ENCODE results near the gene NMRK1. TPM values are rescaled to one million over a fixed set of nuclear protein-coding genes. Genes with fewer than 3 reads are reported as not detected.

NMRK1 gene
- total and polyA plus RNA-seq, 2 of the 13 experiments (the other 11 are each of a cell fraction or from before 2014, with no cell fraction given): 9.1 to 12.9 TPM

DNA sequence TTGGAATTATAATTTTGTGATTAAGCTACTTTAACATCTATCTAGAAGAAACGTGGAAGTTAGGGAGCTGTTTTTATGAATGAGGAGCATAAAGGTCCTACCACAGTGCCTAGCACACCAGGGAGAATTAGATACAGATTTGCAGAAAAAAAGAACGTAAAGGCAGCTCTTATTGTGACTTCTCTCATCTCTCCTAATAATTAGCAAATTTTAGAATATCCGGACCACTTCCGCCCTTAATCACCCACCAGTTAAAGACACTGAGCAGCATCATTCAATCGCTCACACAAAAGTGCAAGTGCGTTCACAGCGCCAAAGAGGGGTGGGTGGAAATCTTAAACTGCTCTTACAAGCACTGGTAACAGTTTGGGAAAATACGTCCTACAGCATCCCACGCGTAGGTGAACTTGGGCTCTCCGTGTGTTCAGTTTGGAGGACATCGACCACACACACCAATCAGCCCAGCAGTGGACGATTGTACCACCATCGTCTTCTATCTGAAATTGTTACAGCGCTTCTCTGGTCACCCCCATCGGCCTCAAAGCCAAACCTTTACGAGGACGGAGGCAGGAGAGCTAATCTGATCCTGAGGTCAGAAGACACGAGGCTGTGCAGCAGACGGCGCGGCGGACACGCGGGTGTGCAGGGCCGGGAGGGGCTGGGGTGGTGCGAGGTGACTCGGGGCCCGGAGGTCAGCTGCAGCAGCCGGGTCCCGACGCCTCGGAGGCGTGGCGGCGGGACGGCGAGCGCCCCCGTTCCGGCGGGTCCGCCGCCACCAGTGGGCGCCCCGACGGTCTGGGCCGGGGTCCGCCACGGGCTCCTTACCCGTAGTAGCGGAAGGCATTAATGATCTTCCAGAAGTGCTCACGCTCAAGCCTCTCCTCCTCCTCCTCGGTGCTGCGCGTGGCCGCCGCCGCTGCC, 60.5 kb downstream of the NMRK1 start (continued):
- TF ChIP-seq, protein P1, sequence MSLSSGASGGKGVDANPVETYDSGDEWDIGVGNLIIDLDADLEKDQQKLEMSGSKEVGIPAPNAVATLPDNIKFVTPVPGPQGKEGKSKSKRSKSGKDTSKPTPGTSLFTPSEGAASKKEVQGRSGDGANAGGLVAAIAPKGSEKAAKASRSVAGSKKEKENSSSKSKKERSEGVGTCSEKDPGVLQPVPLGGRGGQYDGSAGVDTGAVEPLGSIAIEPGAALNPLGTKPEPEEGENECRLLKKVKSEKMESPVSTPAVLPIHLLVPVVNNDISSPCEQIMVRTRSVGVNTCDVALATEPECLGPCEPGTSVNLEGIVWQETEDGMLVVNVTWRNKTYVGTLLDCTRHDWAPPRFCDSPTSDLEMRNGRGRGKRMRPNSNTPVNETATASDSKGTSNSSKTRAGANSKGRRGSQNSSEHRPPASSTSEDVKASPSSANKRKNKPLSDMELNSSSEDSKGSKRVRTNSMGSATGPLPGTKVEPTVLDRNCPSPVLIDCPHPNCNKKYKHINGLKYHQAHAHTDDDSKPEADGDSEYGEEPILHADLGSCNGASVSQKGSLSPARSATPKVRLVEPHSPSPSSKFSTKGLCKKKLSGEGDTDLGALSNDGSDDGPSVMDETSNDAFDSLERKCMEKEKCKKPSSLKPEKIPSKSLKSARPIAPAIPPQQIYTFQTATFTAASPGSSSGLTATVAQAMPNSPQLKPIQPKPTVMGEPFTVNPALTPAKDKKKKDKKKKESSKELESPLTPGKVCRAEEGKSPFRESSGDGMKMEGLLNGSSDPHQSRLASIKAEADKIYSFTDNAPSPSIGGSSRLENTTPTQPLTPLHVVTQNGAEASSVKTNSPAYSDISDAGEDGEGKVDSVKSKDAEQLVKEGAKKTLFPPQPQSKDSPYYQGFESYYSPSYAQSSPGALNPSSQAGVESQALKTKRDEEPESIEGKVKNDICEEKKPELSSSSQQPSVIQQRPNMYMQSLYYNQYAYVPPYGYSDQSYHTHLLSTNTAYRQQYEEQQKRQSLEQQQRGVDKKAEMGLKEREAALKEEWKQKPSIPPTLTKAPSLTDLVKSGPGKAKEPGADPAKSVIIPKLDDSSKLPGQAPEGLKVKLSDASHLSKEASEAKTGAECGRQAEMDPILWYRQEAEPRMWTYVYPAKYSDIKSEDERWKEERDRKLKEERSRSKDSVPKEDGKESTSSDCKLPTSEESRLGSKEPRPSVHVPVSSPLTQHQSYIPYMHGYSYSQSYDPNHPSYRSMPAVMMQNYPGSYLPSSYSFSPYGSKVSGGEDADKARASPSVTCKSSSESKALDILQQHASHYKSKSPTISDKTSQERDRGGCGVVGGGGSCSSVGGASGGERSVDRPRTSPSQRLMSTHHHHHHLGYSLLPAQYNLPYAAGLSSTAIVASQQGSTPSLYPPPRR (CRISPR knock-in tag; IDR thresholded peaks at IDR 0.05; ENCODE audit: borderline replicate concordance): peak; percentile 47; the same call in 1 of the 2 replicates
- TF ChIP-seq ZIK1 (CRISPR knock-in tag; IDR thresholded peaks at IDR 0.05; ENCODE audit: borderline replicate concordance, low read depth): no peak
- peak; percentile 28; the same call in 1 of the 2 replicates for TF ChIP-seq ZNF598 (CRISPR knock-in tag; IDR thresholded peaks at IDR 0.05; ENCODE audit: borderline replicate concordance)
- TF ChIP-seq, protein P2, sequence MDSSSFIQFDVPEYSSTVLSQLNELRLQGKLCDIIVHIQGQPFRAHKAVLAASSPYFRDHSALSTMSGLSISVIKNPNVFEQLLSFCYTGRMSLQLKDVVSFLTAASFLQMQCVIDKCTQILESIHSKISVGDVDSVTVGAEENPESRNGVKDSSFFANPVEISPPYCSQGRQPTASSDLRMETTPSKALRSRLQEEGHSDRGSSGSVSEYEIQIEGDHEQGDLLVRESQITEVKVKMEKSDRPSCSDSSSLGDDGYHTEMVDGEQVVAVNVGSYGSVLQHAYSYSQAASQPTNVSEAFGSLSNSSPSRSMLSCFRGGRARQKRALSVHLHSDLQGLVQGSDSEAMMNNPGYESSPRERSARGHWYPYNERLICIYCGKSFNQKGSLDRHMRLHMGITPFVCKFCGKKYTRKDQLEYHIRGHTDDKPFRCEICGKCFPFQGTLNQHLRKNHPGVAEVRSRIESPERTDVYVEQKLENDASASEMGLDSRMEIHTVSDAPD (CRISPR knock-in tag; IDR thresholded peaks at IDR 0.05): 0 out of 2 replicates have a peak, but pooled peaks have one; percentile 35
- TF ChIP-seq KMT2B (CRISPR knock-in tag; IDR thresholded peaks at IDR 0.05): peak; percentile 66
- TF ChIP-seq AGO1 (IDR thresholded peaks at IDR 0.05; ENCODE audit: low read depth, low read length, poor library complexity, severe bottlenecking): no peak
- TF ChIP-seq SKI (IDR thresholded peaks at IDR 0.05; ENCODE audit: partially characterized antibody): no peak
- TF ChIP-seq, protein P3, sequence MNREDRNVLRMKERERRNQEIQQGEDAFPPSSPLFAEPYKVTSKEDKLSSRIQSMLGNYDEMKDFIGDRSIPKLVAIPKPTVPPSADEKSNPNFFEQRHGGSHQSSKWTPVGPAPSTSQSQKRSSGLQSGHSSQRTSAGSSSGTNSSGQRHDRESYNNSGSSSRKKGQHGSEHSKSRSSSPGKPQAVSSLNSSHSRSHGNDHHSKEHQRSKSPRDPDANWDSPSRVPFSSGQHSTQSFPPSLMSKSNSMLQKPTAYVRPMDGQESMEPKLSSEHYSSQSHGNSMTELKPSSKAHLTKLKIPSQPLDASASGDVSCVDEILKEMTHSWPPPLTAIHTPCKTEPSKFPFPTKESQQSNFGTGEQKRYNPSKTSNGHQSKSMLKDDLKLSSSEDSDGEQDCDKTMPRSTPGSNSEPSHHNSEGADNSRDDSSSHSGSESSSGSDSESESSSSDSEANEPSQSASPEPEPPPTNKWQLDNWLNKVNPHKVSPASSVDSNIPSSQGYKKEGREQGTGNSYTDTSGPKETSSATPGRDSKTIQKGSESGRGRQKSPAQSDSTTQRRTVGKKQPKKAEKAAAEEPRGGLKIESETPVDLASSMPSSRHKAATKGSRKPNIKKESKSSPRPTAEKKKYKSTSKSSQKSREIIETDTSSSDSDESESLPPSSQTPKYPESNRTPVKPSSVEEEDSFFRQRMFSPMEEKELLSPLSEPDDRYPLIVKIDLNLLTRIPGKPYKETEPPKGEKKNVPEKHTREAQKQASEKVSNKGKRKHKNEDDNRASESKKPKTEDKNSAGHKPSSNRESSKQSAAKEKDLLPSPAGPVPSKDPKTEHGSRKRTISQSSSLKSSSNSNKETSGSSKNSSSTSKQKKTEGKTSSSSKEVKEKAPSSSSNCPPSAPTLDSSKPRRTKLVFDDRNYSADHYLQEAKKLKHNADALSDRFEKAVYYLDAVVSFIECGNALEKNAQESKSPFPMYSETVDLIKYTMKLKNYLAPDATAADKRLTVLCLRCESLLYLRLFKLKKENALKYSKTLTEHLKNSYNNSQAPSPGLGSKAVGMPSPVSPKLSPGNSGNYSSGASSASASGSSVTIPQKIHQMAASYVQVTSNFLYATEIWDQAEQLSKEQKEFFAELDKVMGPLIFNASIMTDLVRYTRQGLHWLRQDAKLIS (CRISPR knock-in tag; IDR thresholded peaks at IDR 0.05): no peak
- peak; percentile 48; the same call in 1 of the 2 replicates for TF ChIP-seq RXRB (CRISPR knock-in tag; IDR thresholded peaks at IDR 0.05; ENCODE audit: borderline replicate concordance)
- TF ChIP-seq, protein P4, sequence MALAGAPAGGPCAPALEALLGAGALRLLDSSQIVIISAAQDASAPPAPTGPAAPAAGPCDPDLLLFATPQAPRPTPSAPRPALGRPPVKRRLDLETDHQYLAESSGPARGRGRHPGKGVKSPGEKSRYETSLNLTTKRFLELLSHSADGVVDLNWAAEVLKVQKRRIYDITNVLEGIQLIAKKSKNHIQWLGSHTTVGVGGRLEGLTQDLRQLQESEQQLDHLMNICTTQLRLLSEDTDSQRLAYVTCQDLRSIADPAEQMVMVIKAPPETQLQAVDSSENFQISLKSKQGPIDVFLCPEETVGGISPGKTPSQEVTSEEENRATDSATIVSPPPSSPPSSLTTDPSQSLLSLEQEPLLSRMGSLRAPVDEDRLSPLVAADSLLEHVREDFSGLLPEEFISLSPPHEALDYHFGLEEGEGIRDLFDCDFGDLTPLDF (CRISPR knock-in tag; IDR thresholded peaks at IDR 0.05): no peak
- TF ChIP-seq ZNF136 (CRISPR knock-in tag; IDR thresholded peaks at IDR 0.05; ENCODE audit: low read depth): 0 out of 2 replicates have a peak, but pooled peaks have one; percentile 71
- no peak for TF ChIP-seq DNMT1 (CRISPR knock-in tag; IDR thresholded peaks at IDR 0.05)
- no peak for TF ChIP-seq ZNF567 (CRISPR knock-in tag; IDR thresholded peaks at IDR 0.05; ENCODE audit: borderline replicate concordance)
- TF ChIP-seq ZNF615 (CRISPR knock-in tag; IDR thresholded peaks at IDR 0.05; ENCODE audit: borderline replicate concordance): no peak
- TF ChIP-seq ATM (IDR thresholded peaks at IDR 0.05; ENCODE audit: borderline replicate concordance): no peak
- no peak for TF ChIP-seq FIP1L1 (IDR thresholded peaks at IDR 0.05; ENCODE audit: borderline replicate concordance, insufficient read depth, low read depth, low read length)

All from HepG2 (cell line).